ENCODE results near the gene TBC1D3B.
A peak's percentile ranks its signal among the peaks of the same experiment; 100 is the strongest.

TBC1D3B gene

DNA sequence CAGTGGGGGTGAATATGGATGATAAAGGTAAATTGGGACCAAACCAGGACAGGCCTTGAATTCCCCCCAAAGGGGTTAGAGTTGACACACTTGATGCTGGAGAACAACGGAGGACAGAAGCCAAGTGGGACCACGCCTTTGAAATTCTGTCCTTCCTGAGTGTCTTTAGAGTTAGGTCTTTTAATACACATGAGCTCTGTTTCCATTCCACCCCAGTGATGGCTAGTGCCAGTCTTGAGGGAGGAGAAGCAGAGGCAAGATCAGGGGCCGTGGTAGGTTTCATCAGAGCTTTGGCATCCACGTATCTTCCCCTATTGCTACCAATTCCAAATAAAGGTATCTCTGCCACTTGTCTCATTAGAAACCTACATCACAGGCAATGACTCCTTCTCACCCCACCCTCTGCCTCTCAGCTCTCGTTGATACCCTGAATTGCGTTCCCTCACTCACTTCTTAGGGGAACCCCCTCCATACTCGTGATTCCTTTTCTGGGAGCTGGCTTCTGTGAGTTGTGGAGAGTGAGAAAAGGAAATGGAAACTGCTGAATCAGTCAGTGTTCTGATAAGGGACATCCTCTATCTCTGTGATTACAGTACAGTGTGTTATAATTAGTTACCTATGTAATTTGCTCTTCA, 22.5 kb upstream of the TBC1D3B start:
- Histone ChIP-seq H3K36me3 (ENCODE audit: control insufficient read depth, low read length) (no peaks in the 10 kb centered on the region), H3F3A (ENCODE audit: control insufficient read depth, insufficient read depth) (no peaks in the 10 kb centered on the region), H3K4me3 (ENCODE audit: low read length) (no peak overlapping the region), H3K9me3 (ENCODE audit: control insufficient read depth, insufficient read depth, low read length) (no peaks in the 10 kb centered on the region), H4K20me1 (ENCODE audit: control insufficient read depth, insufficient read depth, low read depth, low read length) (no peaks in the 10 kb centered on the region), H3K27ac (ENCODE audit: low read depth, low read length) (no peak overlapping the region), H3K4me1 (ENCODE audit: control insufficient read depth, low read length) (peaks cover 65% of the 10 kb centered on the region), H3K27me3 (ENCODE audit: control insufficient read depth, low read length) (no peaks in the 10 kb centered on the region), H3K4me2 (ENCODE audit: low read length) (peak overlapping the region; percentile 20), H3K79me2 (ENCODE audit: control insufficient read depth, low read length) (no peaks in the 10 kb centered on the region), H3K9me2 (replicated peaks; ENCODE audit: control insufficient read depth, low read length) (no peaks in the 10 kb centered on the region)
- TF ChIP-seq EZH2phosphoT487 (IDR thresholded peaks at IDR 0.05; ENCODE audit: borderline replicate concordance, low read length), result no peak
- TF ChIP-seq, protein P1, sequence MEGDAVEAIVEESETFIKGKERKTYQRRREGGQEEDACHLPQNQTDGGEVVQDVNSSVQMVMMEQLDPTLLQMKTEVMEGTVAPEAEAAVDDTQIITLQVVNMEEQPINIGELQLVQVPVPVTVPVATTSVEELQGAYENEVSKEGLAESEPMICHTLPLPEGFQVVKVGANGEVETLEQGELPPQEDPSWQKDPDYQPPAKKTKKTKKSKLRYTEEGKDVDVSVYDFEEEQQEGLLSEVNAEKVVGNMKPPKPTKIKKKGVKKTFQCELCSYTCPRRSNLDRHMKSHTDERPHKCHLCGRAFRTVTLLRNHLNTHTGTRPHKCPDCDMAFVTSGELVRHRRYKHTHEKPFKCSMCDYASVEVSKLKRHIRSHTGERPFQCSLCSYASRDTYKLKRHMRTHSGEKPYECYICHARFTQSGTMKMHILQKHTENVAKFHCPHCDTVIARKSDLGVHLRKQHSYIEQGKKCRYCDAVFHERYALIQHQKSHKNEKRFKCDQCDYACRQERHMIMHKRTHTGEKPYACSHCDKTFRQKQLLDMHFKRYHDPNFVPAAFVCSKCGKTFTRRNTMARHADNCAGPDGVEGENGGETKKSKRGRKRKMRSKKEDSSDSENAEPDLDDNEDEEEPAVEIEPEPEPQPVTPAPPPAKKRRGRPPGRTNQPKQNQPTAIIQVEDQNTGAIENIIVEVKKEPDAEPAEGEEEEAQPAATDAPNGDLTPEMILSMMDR (IDR thresholded peaks at IDR 0.05; ENCODE audit: low read depth, low read length, poor library complexity, severe bottlenecking), result no peak

DNA sequence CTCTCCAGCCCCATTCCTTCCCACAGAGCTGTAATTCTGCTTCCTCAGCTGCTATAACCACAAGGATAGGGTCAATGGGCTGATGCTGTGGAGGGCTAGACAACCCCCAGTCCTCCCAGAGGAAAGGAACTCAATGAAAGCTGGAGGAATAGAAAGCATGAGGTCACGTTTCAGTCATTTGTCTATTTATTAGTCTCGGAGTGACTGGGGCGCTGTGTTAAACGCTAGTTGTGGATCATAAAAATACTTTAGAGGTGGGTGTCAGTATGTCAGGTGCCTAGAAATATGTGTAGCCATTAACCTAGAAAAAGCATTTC, 20.9 kb upstream of the TBC1D3B start:
- Histone ChIP-seq H3F3A (ENCODE audit: control insufficient read depth, insufficient read depth) (no peaks in the 10 kb centered on the region), H3K4me1 (ENCODE audit: control insufficient read depth, low read length) (peaks cover 60% of the 10 kb centered on the region), H3K36me3 (ENCODE audit: control insufficient read depth, low read length) (no peaks in the 10 kb centered on the region)

DNA sequence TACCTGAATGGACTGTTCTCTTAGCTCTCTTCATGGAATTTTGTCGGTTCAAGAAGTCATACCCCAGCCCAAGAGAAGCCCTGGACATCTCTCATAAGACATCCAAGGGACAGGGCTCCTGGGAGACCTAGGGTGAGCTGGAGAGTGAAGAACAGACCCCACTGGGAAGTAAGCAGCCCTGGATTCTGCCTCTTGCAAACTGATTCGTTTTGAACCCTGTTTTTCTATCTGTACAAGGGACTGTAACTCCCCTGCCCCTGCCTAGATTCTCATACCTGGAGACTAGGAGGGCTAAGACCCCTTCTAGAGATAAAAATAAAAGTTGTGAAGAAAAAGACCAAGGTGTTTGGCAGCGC, 19.7 kb upstream of the TBC1D3B start:
- Histone ChIP-seq H3K4me3 (ENCODE audit: low read length) (peak overlapping the region; percentile 48), H3K9me3 (ENCODE audit: control insufficient read depth, insufficient read depth, low read length) (no peaks in the 10 kb centered on the region), H3K4me2 (ENCODE audit: low read length) (peak overlapping the region; percentile 62), H3K27ac (ENCODE audit: low read depth, low read length) (no peak overlapping the region), H3K36me3 (ENCODE audit: control insufficient read depth, low read length) (no peaks in the 10 kb centered on the region), H3K9me2 (replicated peaks; ENCODE audit: control insufficient read depth, low read length) (no peaks in the 10 kb centered on the region), H3K27me3 (ENCODE audit: control insufficient read depth, low read length) (no peaks in the 10 kb centered on the region), H3K4me1 (ENCODE audit: control insufficient read depth, low read length) (peaks cover 53% of the 10 kb centered on the region), H4K20me1 (ENCODE audit: control insufficient read depth, insufficient read depth, low read depth, low read length) (no peaks in the 10 kb centered on the region), H3F3A (ENCODE audit: control insufficient read depth, insufficient read depth) (no peaks in the 10 kb centered on the region), H3K79me2 (ENCODE audit: control insufficient read depth, low read length) (no peaks in the 10 kb centered on the region)
- TF ChIP-seq EZH2phosphoT487 (IDR thresholded peaks at IDR 0.05; ENCODE audit: borderline replicate concordance, low read length), result no peak
- TF ChIP-seq, protein P1 (IDR thresholded peaks at IDR 0.05; ENCODE audit: low read depth, low read length, poor library complexity, severe bottlenecking), result no peak

More for the DNA sequence above, 20.9 kb upstream of the TBC1D3B start:
- H3K79me2 ChIP-seq (ENCODE audit: control insufficient read depth, low read length), result no peaks in the 10 kb centered on the region
- TF ChIP-seq, protein P1 (IDR thresholded peaks at IDR 0.05; ENCODE audit: low read depth, low read length, poor library complexity, severe bottlenecking), result no peak
- no peaks in the 10 kb centered on the region for H4K20me1 ChIP-seq (ENCODE audit: control insufficient read depth, insufficient read depth, low read depth, low read length)
- H3K4me2 ChIP-seq (ENCODE audit: low read length), result peak overlapping the region; percentile 62
- no peak overlapping the region for H3K27ac ChIP-seq (ENCODE audit: low read depth, low read length)
- no peaks in the 10 kb centered on the region for H3K9me2 ChIP-seq (replicated peaks; ENCODE audit: control insufficient read depth, low read length)
- H3K9me3 ChIP-seq (ENCODE audit: control insufficient read depth, insufficient read depth, low read length), result no peaks in the 10 kb centered on the region
- no peaks in the 10 kb centered on the region for H3K27me3 ChIP-seq (ENCODE audit: control insufficient read depth, low read length)
- peak overlapping the region; percentile 48 for H3K4me3 ChIP-seq (ENCODE audit: low read length)

Data from DOHH2 (cell line).